Measurements from ENCODE around the gene RAB9A. TPM values are rescaled to one million over a fixed set of nuclear protein-coding genes. Genes with fewer than 3 reads are reported as not detected.
A peak's percentile ranks its signal among the peaks of the same experiment; 100 is the strongest.

Gene RAB9A
- total RNA-seq, 1 donor from 2014 or later: 14.2 TPM

GRCh38 chrX:13690836-13691235 lies 1.9 kb downstream of the RAB9A start:
- H3K27me3 Mint-ChIP-seq (ENCODE audit: unreplicated experiment): no peaks in the 10 kb centered on the region
- DNase-seq: no peak
- H3K9me3 Mint-ChIP-seq (ENCODE audit: unreplicated experiment): peaks cover 3% of the 10 kb centered on the region
- H3K4me3 Mint-ChIP-seq (ENCODE audit: unreplicated experiment): peak overlapping the region; percentile 87
- no peaks in the 10 kb centered on the region for H3K36me3 Mint-ChIP-seq (ENCODE audit: unreplicated experiment)
- H3K27ac Mint-ChIP-seq (ENCODE audit: unreplicated experiment): no peak overlapping the region
- no peak for TF ChIP-seq CTCF (IDR thresholded peaks at IDR 0.05; ENCODE audit: partially characterized antibody, unreplicated experiment)
- peaks cover 18% of the 10 kb centered on the region for H3K4me1 Mint-ChIP-seq (ENCODE audit: low read depth, unreplicated experiment)

GRCh38 chrX:13691841-13692371 lies 3.0 kb downstream of the RAB9A start:
- Mint-ChIP-seq H3K4me1 (ENCODE audit: low read depth, unreplicated experiment) (peaks cover 18% of the 10 kb centered on the region), H3K27me3 (ENCODE audit: unreplicated experiment) (no peaks in the 10 kb centered on the region), H3K9me3 (ENCODE audit: unreplicated experiment) (peaks cover 3% of the 10 kb centered on the region), H3K4me3 (ENCODE audit: unreplicated experiment) (no peak overlapping the region), H3K36me3 (ENCODE audit: unreplicated experiment) (no peaks in the 10 kb centered on the region), H3K27ac (ENCODE audit: unreplicated experiment) (no peak overlapping the region)
- DNase-seq: no peak
- TF ChIP-seq CTCF (IDR thresholded peaks at IDR 0.05; ENCODE audit: partially characterized antibody, unreplicated experiment): no peak

GRCh38 chrX:13692771-13693231 lies 3.9 kb downstream of the RAB9A start:
- Mint-ChIP-seq H3K4me3 (ENCODE audit: unreplicated experiment) (peak overlapping the region; percentile 58), H3K27ac (ENCODE audit: unreplicated experiment) (no peak overlapping the region)
- DNase-seq: no peak

GRCh38 chrX:13693341-13693961 lies 4.5 kb downstream of the RAB9A start:
- H3K27me3 Mint-ChIP-seq (ENCODE audit: unreplicated experiment): no peaks in the 10 kb centered on the region
- no peak for TF ChIP-seq CTCF (IDR thresholded peaks at IDR 0.05; ENCODE audit: partially characterized antibody, unreplicated experiment)
- H3K27ac Mint-ChIP-seq (ENCODE audit: unreplicated experiment): peak overlapping the region; percentile 56
- H3K4me3 Mint-ChIP-seq (ENCODE audit: unreplicated experiment): peak overlapping the region; percentile 20
- H3K9me3 Mint-ChIP-seq (ENCODE audit: unreplicated experiment): peaks cover 3% of the 10 kb centered on the region
- peaks cover 18% of the 10 kb centered on the region for H3K4me1 Mint-ChIP-seq (ENCODE audit: low read depth, unreplicated experiment)
- DNase-seq: no peak
- no peaks in the 10 kb centered on the region for H3K36me3 Mint-ChIP-seq (ENCODE audit: unreplicated experiment)

More at GRCh38 chrX:13692771-13693231, 3.9 kb downstream of the RAB9A start:
- no peak for TF ChIP-seq CTCF (IDR thresholded peaks at IDR 0.05; ENCODE audit: partially characterized antibody, unreplicated experiment)
- Mint-ChIP-seq H3K9me3 (ENCODE audit: unreplicated experiment) (peaks cover 3% of the 10 kb centered on the region), H3K36me3 (ENCODE audit: unreplicated experiment) (no peaks in the 10 kb centered on the region), H3K4me1 (ENCODE audit: low read depth, unreplicated experiment) (peaks cover 18% of the 10 kb centered on the region), H3K27me3 (ENCODE audit: unreplicated experiment) (no peaks in the 10 kb centered on the region)

GRCh38 chrX:13694359-13694758 lies 5.4 kb downstream of the RAB9A start:
- TF ChIP-seq CTCF (IDR thresholded peaks at IDR 0.05; ENCODE audit: partially characterized antibody, unreplicated experiment): no peak
- no peak overlapping the region for H3K4me3 Mint-ChIP-seq (ENCODE audit: unreplicated experiment)
- no peak for DNase-seq
- peaks cover 3% of the 10 kb centered on the region for H3K9me3 Mint-ChIP-seq (ENCODE audit: unreplicated experiment)
- no peak overlapping the region for H3K27ac Mint-ChIP-seq (ENCODE audit: unreplicated experiment)
- H3K36me3 Mint-ChIP-seq (ENCODE audit: unreplicated experiment): no peaks in the 10 kb centered on the region
- H3K27me3 Mint-ChIP-seq (ENCODE audit: unreplicated experiment): no peaks in the 10 kb centered on the region
- H3K4me1 Mint-ChIP-seq (ENCODE audit: low read depth, unreplicated experiment): peaks cover 23% of the 10 kb centered on the region
